NCI-H2029 treated with DMSO at 0.1 percent for 48 hours (cell line): ENCODE data around the gene THBS1.
A peak's percentile ranks its signal among the peaks of the same experiment; 100 is the strongest.

Experiments
- DNase-seq: peaks from one replicate; lab custom pipeline; 2025; lab: John Stamatoyannopoulos, UW

Gene THBS1

DNA sequence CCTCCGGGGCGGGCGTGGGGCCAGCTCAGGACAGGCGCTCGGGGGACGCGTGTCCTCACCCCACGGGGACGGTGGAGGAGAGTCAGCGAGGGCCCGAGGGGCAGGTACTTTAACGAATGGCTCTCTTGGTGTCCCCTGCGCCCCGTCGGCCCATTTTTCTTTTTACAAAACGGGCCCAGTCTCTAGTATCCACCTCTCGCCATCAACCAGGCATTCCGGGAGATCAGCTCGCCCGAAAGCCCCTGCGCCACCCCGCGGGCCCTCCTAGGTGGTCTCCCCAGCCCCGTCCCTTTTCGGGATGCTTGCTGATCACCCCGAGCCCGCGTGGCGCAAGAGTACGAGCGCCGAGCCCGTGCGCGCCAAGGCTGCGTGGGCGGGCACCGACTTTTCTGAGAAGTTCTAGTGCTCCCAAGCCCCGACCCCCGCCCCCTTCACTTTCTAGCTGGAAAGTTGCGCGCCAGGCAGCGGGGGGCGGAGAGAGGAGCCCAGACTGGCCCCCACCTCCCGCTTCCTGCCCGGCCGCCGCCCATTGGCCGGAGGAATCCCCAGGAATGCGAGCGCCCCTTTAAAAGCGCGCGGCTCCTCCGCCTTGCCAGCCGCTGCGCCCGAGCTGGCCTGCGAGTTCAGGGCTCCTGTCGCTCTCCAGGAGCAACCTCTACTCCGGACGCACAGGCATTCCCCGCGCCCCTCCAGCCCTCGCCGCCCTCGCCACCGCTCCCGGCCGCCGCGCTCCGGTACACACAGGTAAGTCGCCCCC lies at the start of gene THBS1:
THBS1 (plus strand) TSS at position 595 of the 757 bp plus-strand sequence. CDS start 779 bp downstream, outside the sequence.
- DNase-seq: no peak

DNA sequence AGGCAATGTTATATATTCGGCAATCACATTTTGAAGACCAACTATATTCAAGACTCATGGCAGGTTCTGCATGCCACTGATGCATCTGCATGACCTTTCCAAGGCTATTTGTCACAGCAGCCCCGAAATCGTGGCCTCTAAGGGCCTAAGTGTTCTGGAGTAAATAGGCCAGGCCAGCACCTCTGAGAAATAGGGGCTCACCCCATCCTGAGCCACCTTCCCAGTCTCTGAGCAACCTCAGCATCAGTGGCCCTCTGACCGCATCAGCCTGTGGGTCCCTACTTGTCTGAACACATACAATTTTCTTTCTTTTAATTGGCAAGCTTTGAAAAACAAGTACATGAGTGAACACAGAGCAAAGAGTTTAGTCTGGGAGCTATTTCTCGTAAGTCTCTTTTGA lies 45.9 kb upstream of the THBS1 start:
- no peak for DNase-seq

DNA sequence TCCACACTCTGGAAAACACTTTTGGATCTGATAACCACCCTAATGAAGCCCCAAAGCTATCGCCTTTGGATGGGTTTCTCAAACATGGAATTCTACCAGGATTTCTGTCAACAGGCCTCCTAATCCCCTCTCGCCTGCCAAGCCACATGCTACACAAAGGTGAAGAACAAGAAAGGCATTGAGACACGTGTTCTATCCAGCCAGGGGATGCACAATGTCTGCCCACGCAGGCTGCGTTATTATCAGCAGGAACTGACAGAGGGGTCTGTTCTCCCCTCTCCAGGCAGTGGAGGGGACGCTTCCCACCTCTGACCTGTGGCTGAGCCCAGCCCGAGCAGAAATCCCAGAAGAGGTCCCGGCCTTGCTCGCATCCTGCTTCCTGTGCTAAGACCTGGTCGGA lies 45.4 kb upstream of the THBS1 start:
- no peak for DNase-seq

DNA sequence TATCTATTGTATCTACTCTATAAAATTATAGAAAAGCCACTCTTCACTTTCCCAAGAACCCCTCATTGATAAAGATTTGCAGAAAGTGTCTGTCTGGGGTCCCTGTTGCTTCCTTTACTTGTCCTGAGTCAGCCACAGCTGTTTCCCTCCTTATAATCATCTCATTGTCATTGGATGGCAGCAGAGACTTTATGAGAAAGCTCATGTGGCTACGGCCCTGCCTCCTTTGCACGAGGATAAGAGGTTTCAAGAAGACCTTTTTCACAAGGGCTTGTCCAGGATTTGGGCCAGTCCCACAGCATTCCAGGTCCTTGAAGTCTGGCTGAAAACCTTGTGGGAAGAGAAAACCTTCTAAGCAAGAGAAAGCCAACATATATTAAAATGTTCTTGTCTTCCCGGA lies 41.9 kb upstream of the THBS1 start:
- no peak for DNase-seq

DNA sequence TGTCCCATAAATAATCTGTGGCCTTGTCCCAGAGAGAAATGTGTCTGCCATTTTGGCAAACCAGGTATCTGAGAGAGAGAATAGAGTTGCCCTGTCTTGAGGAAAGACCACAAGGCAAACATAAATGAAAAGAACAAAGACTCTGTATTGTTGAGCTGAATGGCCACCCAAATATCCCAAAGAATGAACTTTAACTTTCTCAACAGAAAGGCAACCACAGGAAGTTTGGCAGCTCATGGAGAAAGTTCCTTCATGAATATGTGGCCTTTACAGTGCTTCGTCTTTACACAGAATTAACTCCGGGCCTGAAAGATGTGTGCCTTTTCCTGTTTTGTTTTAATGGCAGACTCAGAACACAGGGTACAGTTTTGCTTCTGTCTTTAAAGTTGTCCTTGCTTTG lies 41.4 kb upstream of the THBS1 start:
- no peak for DNase-seq

DNA sequence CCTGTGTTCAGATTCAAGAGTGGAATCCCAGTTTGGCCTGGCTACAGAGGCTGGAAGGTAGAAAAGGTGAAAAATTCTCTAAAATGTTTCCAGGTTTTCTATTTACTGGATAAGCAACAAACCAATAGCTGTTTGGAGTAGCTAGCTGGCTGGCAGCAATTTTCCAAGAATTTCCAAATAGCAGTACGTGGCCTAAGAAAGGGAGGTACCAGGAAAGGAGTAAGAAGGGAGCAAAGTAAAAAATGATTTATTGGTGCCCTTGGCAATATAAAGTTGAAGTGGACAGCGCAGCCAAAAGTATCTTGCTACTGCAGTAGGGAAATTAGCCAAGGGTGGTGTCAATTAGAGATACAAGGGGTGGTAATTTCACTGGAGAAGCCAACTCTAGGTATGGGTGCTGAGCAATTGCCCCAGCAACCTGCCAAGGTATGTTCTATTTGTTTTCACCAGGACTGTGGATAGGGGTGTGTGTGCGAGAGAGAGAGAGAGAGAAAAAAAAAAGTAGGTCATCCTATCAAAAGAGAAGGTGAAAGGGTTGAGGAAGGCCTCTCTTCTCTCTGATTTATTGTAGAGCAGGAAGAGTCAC lies 40.8 kb upstream of the THBS1 start:
- no peak for DNase-seq

DNA sequence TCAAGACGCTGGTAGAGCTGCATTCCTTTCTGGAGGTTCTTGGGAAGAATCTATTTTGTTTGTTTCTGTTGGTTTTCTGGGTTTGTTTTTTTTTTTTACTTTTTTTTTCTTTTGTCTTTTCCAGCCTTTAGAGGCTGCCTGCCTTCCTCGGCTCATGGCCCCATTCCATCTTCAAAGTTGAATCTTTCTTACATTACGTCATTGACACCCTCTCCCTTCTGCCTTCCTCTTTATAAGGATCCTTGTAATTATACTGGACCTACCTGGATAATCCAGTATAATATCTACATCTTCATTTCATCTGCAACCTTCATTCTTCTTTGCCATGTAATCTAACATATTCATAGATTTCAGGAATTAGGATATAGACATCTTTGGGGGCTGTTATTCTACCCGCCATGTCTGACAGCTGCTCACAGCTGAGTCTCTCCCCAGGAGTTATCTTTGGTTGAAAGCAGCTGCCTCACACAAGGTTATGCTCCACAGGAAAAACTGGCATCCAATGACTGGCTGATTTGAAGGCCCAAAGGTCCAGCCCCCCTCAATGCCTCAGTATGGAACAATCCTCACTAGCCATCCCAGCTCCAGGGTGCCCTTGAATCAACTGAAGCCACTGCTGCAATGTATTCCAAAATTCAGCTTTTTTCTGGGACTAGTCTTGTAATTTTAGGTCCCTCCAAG lies 38.4 kb upstream of the THBS1 start:
- DNase-seq: no peak

DNA sequence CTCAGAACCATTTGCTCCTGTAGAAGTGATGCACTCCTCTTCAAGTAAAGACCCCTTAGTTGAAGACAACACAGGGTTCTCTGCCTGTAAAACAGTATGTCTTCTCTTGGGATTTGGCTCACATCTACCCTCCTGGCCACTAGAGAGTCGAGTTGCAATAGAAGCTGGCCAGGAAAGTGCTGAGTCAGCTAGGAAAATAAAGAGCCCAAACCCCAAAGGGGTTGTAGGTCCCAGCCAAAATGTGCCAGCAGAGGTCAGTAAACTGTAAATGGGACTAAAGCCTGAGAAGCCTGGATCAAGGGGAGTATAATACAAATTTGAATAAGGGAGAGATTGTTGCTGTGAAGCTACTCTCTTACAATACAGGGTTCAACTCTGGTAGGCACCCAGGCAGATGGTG lies 37.2 kb upstream of the THBS1 start:
- DNase-seq: no peak

DNA sequence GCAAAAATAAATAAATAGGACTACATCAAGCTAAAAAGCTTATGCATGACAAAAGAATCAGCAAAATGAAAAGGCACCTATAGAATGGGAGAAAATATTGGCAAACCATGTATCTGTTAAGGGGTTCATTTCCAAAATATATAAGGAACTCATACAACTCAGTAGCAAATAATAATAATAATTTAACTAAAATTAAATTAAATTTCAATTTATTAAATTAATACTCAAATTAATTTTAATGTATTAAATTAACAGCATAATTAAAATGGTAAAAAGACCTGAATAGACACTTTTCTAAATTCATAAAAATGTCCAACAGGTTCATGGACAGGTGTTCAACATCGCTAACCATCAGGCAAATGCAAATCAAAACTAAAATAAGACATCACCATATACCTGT lies 34.0 kb upstream of the THBS1 start:
- DNase-seq: no peak

DNA sequence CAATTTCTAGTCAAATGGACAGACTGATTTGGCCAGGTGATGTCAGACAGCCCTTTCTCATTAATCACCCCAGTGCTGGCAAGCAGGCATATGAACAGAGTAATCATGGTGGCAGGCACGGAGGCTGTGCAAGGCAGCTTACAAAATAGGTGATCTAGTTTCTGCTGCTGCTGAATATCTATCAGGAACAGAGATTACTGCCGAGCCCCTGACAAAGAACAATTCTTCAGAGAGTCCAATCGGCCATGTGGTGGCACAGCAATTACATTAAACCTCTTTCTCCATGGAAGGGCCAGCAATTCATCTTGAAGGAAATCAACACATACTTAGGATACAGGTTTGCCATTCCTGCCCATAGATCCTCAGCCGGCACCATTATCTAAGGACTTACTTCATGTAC lies 32.3 kb upstream of the THBS1 start:
- no peak for DNase-seq

DNA sequence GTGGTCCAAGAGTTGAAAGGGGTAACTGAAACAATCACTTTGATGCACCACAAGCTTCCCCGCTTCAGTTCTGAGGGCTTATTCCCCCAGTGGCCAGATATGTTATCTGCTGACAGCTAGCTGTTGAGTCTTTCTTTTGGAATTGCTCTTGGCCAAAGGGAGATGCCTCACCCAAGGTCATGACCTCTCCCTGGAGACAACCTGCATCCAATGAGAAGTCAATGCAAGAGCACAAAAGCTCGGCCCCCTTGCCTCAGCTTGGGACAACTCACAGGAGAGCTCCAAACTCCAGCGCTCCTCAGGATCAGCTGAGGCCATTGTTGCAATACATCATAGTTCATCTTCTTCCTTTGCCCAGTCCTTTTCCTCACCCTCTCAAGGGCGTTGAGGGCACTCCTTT lies 31.0 kb upstream of the THBS1 start:
- DNase-seq: no peak

DNA sequence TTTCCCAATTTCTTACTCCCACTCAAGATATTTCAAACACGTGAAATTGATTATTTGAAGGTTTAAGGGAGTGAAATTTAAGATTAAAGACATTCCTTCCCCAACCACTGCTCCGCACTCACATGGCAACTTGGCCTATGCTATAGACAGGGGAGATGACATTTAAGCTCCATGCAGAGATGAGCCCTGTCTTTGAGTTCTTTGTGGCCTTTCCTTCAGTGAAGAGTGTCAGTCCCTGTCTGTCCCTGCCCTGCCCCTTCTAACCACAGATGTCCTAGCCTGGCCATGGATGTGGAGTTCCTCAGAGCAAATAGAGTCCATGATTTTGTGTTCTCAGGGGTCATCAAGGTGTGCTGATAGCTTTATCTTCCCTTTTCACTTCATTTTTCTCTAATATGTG lies 29.4 kb upstream of the THBS1 start:
- no peak for DNase-seq

DNA sequence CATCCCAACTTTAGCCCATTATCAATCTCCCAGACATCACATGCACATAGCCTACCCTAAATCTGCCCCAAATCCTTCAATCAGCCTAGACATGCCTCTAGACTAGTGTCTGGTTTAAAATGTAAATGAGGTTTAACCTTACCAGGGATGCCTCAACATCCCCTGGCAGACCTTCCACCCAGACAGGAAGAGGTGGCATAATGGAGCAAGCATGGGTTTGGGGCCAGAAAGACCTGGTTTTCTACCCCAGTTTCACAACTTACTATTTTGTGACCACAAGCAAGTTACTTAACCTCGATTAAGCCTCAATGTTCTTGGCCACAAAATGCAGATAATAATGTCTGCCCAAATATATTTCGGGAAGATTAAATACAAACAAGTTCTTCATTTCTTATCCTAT lies 28.3 kb upstream of the THBS1 start:
- no peak for DNase-seq

DNA sequence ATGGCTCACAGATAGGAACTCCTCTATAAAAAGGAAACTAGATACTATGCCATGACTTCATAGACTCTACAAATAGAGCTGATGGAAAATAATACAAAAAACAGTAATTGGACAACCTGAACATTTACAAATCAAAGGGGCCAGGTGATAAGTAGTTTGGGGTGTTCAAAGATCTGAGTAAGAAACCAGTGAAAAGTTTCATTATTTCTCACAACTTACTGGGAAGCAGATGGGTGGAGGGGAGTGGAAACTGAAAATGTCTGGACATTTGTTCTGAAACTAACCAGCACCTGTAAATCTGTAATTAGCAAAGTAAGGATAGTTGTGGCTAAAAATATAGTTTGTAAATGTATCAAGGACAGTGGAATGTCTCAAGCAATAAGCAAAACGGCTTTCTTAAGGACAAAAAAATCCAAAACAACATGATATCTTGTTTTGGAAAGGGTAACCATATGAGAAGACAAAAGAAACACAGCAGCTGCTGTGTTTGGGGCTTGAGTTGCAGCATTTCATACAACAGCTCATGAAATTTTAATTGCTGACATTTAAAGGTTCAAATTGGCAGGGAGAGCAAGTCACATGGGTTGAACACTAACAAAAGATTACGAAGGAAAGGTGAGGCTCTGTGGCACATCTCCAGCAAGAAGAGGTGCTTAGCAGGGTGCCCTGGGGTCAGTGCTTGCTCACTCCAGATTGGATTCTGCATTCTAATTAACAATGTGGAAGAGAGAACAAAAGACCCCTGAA lies 26.8 kb upstream of the THBS1 start:
- peak; percentile 65 for DNase-seq

DNA sequence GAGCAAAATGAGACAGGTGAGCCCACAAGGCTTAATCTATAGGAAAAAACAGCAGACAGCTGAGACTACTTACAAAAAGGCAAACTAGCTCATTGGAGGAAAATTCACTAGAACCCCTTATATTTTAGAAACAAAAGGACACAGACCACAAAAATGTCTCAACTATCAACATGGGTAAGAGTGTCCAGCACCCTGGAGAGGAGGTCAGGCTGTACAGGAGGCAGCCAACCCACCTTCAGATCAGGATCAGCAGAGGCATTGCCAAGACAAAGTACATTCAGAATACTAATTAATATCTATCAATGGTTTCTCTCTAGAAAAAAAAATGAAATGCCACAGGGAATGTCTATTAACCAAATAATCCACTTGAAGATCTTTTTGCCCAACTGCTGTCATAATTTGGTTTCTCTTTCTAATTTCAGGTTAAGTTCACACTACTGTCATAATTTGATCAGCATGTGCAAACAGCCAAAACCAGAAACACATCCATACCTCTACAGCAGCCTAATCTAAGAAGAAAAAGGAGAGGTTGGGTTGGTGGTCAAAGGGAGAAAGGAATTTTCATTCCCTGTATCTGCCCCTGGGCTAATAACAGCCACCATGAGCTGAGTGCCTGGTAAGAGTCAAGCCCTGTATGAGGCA lies 26.0 kb upstream of the THBS1 start:
- DNase-seq: no peak

DNA sequence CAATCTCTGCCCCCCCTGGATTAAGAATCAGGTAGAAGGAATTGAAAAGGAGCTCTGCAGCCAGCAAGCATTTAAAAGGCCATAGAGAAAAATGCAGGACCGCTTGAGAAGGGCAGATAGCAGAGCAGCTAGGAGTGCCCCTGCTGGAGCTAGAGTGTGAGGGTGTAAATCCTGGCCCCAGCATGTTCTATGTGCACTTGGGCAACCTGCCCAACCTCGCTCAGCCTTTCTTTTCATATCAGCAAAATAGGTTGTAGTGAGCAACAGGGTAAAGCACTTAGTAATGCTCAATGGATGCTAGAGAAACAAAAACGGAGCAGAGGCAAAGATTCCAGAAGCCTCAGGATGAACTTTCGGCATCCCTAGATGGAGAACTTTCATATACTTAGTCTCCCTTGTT lies 25.0 kb upstream of the THBS1 start:
- DNase-seq: no peak

DNA sequence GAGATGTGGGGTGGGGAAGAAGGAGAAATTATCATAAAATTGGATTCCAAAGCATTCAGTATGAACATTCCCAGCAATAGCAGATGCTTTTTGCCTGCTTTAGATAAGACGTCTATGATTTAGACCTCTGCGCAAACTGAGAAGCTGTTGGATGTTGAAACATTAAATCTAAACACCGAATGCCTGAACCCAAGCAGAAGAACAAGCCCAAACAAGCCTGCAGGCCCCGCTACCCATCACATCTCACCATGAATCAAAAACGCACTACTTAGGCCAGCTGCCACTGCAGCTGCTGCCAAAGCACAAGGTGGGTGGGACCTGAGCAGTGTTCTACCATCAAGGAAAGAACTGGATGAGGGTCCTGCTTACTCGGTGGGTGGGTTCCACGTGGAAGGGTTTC lies 24.4 kb upstream of the THBS1 start:
- no peak for DNase-seq

DNA sequence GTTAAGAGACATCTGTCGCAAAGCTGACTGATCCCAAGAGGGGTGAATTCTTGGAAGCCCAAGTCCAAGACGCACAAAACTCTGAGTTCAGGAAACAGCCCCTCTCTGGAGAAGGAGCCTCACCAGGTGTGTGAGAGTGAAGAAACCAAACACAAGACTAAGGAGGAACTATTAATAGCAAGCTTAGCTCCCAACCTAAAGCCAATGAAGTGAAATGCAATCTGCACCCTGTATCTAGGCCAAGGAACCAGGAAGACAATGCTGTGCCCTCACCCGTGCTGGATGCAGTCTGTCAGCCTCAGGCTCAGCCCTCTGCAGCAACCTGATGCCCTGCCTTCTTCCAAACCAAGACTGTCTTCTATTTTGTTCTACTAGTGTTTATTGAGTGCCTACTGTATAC lies 22.5 kb upstream of the THBS1 start:
- DNase-seq: no peak

DNA sequence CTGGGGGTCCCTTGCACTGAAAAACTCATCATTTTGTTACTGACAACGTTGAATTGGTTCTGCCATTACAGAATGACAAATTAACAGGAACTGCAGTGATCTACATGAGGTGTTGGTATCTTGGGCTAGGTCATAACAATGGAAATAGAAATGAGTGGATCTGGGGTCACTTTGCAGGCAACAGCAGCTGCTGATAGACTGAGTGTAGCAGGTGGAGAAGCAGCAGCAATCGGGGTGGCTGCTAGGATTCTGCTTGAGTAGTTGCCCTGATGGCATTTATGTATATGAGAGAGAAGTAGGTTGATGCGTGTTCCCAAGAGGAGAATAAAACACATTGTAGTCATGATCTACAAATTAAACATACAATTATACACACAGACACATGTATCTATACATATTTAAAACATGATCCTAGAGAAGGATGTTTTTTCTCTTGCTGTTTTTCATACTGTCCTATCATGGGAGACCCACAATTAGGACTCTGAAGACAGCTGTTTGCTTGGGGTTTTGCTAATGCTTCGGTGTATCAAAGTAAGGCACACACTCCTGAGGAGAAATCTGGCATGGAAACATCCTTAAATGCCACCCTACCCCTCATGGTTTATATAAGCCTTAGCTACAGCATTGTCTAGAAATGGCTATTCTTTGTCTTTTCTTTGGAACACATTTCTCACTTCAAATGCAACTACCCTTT lies 15.8 kb upstream of the THBS1 start:
- no peak for DNase-seq

DNA sequence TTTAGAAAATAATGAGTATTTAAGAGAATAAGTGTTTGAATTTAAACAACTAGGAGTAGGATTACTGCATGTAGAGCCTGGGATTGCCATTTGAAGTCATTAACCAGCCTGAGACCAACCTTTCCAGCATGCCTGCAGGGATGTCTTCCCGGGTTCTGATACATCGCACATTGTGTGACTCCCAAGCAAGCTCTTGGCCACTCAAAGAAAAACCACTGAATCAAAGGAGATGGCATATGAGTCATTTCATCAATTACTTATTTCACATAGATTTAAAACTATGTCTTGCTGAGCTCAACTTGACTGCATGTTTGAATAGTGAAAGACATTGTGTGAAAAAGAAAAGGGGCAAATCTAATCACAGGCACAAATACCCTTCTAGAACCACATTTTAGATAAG lies 15.0 kb upstream of the THBS1 start:
- DNase-seq: no peak

DNA sequence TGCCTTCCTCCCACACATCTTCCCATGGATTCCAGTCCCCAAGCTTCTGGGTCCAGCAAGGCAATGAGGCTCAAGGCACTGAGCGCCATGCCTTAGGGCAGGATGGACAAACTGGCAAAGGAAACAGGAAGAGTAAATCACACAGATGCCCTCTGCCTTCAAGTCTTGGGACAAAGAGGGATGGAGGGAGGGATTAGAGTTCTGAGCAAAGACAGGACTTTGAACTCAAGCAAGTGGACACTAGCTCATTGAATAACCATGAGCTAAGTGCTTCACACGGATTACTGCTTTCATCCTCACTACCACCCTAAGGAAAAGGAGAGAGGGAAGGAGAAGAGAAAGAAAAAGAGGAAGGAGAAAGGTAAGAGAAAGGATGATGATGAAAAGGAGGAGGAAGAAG lies 7.6 kb upstream of the THBS1 start:
- DNase-seq: no peak

DNA sequence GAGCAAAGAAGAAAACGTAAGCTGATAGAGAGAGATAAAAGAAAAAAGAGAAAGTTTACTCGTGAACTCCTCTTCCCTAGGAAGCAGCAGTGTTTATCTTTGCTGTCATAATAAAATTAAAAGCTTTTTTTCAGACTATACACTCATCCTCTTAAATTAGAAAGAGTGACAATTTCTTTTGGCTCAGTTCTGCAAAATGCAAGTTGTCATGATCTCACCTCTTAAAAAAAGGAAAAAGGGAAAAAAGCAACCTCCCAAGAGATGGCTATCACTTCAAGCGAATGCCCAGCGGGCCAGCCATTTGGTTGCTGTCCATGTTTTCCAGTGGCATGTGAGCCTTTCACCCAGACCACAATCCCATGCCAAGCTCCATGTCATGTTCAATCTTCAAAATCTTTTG lies 7.0 kb upstream of the THBS1 start:
- DNase-seq: no peak
